Measurements from ENCODE around the gene KIF19. TPM values are rescaled to one million over a fixed set of nuclear protein-coding genes. Genes with fewer than 3 reads are reported as not detected.
A peak's percentile ranks its signal among the peaks of the same experiment; 100 is the strongest.

KIF19 gene
- total and polyA plus RNA-seq, 10 of the 15 experiments (the other 5 are each of a cell fraction or from before 2014, with no cell fraction given) = 0.06 to 0.07 TPM; not detected in 8

DNA sequence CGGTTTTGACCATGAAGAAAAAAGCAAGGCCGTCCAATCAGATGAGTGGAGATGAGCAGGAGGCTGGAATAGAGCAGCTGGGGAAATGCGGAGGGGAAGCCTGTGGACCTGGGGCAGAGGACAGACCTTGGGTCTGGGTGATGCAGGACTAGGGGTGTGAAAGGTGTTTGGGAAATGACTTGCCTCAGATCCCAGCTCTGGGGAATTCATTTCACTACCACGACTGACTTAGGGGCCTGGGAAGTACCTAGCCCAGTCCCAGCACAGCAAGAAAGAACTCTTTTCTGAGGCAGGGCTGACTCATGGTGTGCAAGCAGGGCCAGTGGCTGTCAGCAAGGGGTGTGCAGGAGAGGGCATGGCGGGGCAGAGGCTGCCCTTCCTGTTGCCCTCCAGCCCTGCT lies 37.2 kb upstream of the KIF19 start:
- H3K9ac ChIP-seq (ENCODE audit: control insufficient read depth, insufficient read depth, low read length) = no peak overlapping the region
- FAIRE-seq = no peak
- 17% methylated on average over 5 of the region's 5 CpGs for whole genome bisulfite sequencing (ENCODE audit: insufficient coverage, insufficient replicate concordance, low lambda C conversion rate, missing lambda C conversion rate)
- peak overlapping the region; percentile 15 for H2AFZ ChIP-seq (ENCODE audit: control insufficient read depth, low read depth, low read length)
- RAD21 ChIA-PET (ENCODE audit: unreplicated experiment) = interaction anchor here (1.1 to 8.8 kb wide), 6 partner anchors 9 to 166 kb away, joined by 3 to 102 read pairs (median 4); partner anchors contain the start of gene TTYH2
- CTCF ChIA-PET = interaction anchor here (0.7 to 6.2 kb wide), 7 partner anchors 9 to 168 kb away, joined by 3 to 160 read pairs (median 4); no protein-coding TSS in a partner anchor
- in situ Hi-C loops (cut with MboI) (loop anchor here (25.0 kb wide), 1 partner anchor 1876 kb away; no protein-coding TSS in a partner anchor), intact Hi-C loops (cut with micrococcal nuclease; ENCODE audit: unreplicated experiment) (no loop called here)
- H3K4me2 ChIP-seq (ENCODE audit: control insufficient read depth, insufficient read depth) = peak overlapping the region; percentile 13; the same call in 1 of the 2 replicates
- H3K36me3 ChIP-seq (ENCODE audit: control insufficient read depth in 2 of 2, insufficient read depth in 2 of 2, low read length in 1 of 2) = no peaks in the 10 kb centered on the region
- H3K27me3 ChIP-seq (replicated peaks in 1 of 2; ENCODE audit: control insufficient read depth in 2 of 2, insufficient read depth in 2 of 2, low read length in 1 of 2) = no peaks in the 10 kb centered on the region
- POLR2A ChIA-PET = interaction anchor here (0.9 to 1.3 kb wide), 3 partner anchors 9 to 14 kb away, joined by 3 to 5 read pairs (median 4); no protein-coding TSS in a partner anchor
- H3K4me3 ChIP-seq = no peak overlapping the region
- no peaks in the 10 kb centered on the region for H3K9me3 ChIP-seq (replicated peaks; ENCODE audit: control insufficient read depth, insufficient read depth, low read length)
- H3K27ac ChIP-seq (ENCODE audit: control insufficient read depth, insufficient read depth) = peak overlapping the region; percentile 74
- H3K4me1 ChIP-seq (ENCODE audit: control insufficient read depth, insufficient read depth, low read length) = peaks cover 25% of the 10 kb centered on the region
- no peaks in the 10 kb centered on the region for H4K20me1 ChIP-seq (ENCODE audit: control insufficient read depth, insufficient read depth)
- peak; percentile 89 for ATAC-seq
- peak; percentile 69 for DNase-seq (ENCODE audit: low read depth, low spot score)
- no TSS peak for BruUV-seq (replicated peaks)
- no peaks in the 10 kb centered on the region for H3K79me2 ChIP-seq (ENCODE audit: control insufficient read depth, insufficient read depth, low read length)
- SMC1A ChIA-PET (ENCODE audit: uncharacterized antibody, unreplicated experiment) = interaction anchor here (0.7 to 10.6 kb wide), 3 partner anchors 8 to 14 kb away, joined by 3 to 101 read pairs (median 3); no protein-coding TSS in a partner anchor
- 0 out of 2 replicates have a peak, but pooled peaks have one; percentile 52 for TF ChIP-seq TCF12 (IDR thresholded peaks at IDR 0.05; ENCODE audit: low read depth, low read length)
- TF ChIP-seq SIX5 (IDR thresholded peaks at IDR 0.05; ENCODE audit: low read depth, low read length, severe bottlenecking) = no peak
- peak; percentile 85 for TF ChIP-seq IKZF1 (conservative IDR thresholded peaks at IDR 0.05)
- TF ChIP-seq, protein P1, sequence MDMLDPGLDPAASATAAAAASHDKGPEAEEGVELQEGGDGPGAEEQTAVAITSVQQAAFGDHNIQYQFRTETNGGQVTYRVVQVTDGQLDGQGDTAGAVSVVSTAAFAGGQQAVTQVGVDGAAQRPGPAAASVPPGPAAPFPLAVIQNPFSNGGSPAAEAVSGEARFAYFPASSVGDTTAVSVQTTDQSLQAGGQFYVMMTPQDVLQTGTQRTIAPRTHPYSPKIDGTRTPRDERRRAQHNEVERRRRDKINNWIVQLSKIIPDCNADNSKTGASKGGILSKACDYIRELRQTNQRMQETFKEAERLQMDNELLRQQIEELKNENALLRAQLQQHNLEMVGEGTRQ (IDR thresholded peaks at IDR 0.05; ENCODE audit: borderline replicate concordance, low read depth, low read length) = no peak
- no peak for TF ChIP-seq SMAD1 (IDR thresholded peaks at IDR 0.05; ENCODE audit: low read depth, partially characterized antibody)
- no peak for TF ChIP-seq MEF2A (IDR thresholded peaks at IDR 0.05; ENCODE audit: insufficient read depth, low read depth, low read length)
- TF ChIP-seq ATF7 (IDR thresholded peaks at IDR 0.05; ENCODE audit: low read depth) = no peak
- no peak for TF ChIP-seq NFYA (IDR thresholded peaks at IDR 0.05; ENCODE audit: borderline replicate concordance, low read depth, low read length)
- no peak for TF ChIP-seq PAX8 (IDR thresholded peaks at IDR 0.05)
- TF ChIP-seq, protein P2, sequence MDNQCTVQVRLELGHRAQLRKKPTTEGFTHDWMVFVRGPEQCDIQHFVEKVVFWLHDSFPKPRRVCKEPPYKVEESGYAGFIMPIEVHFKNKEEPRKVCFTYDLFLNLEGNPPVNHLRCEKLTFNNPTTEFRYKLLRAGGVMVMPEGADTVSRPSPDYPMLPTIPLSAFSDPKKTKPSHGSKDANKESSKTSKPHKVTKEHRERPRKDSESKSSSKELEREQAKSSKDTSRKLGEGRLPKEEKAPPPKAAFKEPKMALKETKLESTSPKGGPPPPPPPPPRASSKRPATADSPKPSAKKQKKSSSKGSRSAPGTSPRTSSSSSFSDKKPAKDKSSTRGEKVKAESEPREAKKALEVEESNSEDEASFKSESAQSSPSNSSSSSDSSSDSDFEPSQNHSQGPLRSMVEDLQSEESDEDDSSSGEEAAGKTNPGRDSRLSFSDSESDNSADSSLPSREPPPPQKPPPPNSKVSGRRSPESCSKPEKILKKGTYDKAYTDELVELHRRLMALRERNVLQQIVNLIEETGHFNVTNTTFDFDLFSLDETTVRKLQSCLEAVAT (IDR thresholded peaks at IDR 0.05) = no peak
- TF ChIP-seq, protein P3, sequence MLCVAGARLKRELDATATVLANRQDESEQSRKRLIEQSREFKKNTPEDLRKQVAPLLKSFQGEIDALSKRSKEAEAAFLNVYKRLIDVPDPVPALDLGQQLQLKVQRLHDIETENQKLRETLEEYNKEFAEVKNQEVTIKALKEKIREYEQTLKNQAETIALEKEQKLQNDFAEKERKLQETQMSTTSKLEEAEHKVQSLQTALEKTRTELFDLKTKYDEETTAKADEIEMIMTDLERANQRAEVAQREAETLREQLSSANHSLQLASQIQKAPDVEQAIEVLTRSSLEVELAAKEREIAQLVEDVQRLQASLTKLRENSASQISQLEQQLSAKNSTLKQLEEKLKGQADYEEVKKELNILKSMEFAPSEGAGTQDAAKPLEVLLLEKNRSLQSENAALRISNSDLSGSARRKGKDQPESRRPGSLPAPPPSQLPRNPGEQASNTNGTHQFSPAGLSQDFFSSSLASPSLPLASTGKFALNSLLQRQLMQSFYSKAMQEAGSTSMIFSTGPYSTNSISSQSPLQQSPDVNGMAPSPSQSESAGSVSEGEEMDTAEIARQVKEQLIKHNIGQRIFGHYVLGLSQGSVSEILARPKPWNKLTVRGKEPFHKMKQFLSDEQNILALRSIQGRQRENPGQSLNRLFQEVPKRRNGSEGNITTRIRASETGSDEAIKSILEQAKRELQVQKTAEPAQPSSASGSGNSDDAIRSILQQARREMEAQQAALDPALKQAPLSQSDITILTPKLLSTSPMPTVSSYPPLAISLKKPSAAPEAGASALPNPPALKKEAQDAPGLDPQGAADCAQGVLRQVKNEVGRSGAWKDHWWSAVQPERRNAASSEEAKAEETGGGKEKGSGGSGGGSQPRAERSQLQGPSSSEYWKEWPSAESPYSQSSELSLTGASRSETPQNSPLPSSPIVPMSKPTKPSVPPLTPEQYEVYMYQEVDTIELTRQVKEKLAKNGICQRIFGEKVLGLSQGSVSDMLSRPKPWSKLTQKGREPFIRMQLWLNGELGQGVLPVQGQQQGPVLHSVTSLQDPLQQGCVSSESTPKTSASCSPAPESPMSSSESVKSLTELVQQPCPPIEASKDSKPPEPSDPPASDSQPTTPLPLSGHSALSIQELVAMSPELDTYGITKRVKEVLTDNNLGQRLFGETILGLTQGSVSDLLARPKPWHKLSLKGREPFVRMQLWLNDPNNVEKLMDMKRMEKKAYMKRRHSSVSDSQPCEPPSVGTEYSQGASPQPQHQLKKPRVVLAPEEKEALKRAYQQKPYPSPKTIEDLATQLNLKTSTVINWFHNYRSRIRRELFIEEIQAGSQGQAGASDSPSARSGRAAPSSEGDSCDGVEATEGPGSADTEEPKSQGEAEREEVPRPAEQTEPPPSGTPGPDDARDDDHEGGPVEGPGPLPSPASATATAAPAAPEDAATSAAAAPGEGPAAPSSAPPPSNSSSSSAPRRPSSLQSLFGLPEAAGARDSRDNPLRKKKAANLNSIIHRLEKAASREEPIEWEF (IDR thresholded peaks at IDR 0.05; ENCODE audit: insufficient replicate concordance, low read depth, low read length) = peak; percentile 82
- TF ChIP-seq, protein P4, sequence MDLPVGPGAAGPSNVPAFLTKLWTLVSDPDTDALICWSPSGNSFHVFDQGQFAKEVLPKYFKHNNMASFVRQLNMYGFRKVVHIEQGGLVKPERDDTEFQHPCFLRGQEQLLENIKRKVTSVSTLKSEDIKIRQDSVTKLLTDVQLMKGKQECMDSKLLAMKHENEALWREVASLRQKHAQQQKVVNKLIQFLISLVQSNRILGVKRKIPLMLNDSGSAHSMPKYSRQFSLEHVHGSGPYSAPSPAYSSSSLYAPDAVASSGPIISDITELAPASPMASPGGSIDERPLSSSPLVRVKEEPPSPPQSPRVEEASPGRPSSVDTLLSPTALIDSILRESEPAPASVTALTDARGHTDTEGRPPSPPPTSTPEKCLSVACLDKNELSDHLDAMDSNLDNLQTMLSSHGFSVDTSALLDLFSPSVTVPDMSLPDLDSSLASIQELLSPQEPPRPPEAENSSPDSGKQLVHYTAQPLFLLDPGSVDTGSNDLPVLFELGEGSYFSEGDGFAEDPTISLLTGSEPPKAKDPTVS (IDR thresholded peaks at IDR 0.05; ENCODE audit: low read depth, low read length) = no peak
